GM19023 (cell line): ENCODE data around the gene CLDN4.
A peak's percentile ranks its signal among the peaks of the same experiment; 100 is the strongest.
"Not testable (repeated sequence)": the region's sequence is repeated elsewhere in the genome, so short reads cannot be mapped to it uniquely, and the experiment has no call there.

Experiments used
- ATAC-seq: cut with Tn5 transposase; IDR thresholded peaks from one replicate; pipeline ENCODE4 v1.9.1; 2021; ENCODE audit warnings: mild to moderate bottlenecking, moderate library complexity; ENCODE audit not compliant: unreplicated experiment

The CLDN4 gene

DNA sequence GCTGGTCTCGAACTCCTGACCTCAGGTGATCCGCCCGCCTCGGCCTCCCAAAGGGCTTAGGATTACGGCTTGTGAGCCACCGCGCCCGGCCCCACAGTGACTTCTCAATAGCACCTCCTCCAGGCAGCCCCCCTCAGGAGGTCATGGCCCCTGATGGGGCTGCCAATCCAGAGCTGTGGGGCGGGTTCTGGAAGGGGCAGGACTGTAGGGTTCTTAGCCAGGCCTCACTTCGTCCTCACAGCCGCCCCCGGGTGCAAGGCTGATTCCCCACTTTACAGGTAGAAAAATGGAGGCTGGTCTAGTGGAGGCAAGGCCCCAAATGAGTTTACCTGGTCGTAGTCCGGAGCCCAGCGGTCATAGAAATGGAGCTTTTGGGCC lies 10.9 kb downstream of the CLDN4 start:
- no peak for ATAC-seq

DNA sequence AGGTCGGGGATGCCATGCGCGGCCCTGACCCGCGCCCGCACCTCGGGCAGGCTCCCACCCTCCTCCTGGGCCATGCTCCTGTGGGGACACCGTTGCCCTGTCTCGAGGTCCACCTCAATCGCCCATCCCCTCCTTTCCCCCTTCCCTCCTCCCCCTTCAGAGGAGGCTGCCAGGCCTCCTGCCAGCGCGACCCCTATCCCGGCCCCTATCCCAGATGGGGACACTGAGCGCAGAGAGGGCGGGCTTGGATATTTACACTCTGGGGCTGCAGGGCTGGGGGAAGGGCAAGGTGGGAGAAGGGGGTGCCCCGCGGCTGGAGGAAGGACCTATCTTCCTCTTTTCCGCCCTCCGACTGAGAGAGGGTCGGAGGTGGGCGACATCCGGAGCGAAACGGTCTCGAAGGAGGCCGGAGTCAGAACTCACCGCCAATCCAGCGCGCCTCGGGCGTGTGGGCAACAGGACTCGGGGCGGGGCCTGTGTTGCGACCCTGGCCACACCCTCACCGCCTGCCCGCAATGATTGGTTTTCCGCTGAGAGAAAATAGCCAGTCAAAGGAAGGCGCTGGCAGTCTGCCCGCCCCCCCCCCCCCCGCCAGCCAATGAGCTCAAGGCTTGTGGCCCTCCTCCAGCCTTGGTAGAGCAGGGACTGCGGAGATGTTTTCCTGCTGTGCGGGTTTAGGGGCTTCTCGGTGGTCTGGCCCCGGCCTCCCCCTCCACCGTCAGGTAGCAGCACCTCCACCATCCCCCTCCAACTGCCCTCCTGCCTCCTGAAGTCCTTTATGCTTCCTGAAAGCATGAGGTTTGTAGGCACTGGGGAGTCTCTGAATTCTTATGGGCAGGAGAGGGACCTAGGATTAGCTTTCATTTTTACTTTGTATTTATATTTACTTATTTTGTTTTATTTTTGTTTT lies 11.5 kb downstream of the CLDN4 start, which contains the start of gene METTL27:
TSS of gene METTL27 (minus strand) at position 450 of the 910 bp plus-strand sequence. CDS start at position 74, 376 bp downstream.
- ATAC-seq, result peak; percentile 96

DNA sequence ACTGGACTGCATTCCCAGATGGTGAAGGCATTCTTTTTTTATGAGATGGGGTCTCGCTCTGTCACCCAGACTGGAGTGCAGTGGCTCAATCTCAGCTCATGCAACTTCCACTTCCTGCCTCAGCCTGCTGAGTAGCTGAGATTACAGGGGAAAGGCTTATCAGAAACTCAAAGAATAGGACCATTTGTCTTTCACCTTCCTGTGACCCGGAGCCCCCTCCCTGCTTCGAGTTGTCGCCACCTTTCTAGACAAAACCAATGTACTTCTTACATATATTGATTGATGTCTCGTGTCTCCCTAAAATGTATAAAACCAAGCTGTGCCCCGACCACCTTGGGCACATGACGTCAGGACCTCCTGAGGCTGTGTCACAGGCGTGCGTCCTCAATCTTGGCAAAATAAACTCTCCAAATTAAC lies 13.3 kb downstream of the CLDN4 start:
- ATAC-seq, result no peak

DNA sequence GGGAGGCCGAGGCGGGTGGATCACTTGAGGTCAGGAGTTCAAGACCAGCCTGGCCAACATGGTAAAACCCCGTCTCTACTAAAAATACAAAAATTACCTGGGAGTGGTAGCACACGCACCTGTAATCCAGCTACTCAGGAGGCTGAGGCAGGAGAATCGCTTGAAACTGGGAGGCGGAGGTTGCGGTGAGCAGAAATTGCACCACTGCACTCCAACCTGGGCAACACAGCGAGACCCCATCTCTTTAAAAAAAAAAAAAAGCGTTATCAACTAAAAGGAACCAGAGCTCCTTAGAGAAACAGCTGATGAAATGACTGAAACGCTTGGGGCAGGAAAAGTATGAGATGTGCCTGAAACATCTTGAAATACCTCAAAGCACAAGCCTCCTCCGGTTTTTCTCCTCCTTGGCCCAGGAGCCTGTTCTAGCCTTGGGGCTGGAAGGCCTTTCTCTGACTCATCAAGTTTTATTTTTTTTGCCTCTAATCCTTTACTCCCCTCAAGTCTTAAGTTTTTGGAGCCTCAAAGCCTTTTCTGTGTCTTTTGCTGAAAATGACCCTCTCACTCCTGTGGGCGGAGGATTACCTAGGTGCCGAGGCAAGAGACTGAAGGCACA lies 14.2 kb downstream of the CLDN4 start:
- ATAC-seq, result no peak

DNA sequence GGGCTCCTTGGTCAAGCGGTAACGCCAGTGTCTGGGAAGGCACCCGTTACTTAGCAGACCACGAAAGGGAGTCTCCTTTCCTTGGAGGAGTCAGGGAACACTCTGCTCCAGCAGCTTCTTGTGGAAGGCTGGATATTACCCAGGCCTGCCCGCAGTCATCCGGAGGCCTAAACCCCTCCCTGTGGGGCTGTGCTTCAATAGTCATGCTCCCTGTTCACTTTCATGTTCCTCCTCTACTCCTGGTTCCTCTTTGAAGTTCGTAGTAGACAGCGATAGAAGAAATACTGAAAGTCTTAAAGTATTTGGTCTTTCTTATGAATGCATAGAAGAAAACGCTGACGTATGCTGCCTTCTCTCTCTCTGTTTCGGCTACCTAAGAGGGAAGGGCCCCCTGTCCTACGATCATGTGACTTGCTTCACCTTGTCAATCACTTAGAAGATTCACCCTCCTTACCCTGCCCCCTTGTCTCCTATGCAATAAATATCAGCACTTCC lies 15.0 kb downstream of the CLDN4 start:
- not testable (repeated sequence) for ATAC-seq

DNA sequence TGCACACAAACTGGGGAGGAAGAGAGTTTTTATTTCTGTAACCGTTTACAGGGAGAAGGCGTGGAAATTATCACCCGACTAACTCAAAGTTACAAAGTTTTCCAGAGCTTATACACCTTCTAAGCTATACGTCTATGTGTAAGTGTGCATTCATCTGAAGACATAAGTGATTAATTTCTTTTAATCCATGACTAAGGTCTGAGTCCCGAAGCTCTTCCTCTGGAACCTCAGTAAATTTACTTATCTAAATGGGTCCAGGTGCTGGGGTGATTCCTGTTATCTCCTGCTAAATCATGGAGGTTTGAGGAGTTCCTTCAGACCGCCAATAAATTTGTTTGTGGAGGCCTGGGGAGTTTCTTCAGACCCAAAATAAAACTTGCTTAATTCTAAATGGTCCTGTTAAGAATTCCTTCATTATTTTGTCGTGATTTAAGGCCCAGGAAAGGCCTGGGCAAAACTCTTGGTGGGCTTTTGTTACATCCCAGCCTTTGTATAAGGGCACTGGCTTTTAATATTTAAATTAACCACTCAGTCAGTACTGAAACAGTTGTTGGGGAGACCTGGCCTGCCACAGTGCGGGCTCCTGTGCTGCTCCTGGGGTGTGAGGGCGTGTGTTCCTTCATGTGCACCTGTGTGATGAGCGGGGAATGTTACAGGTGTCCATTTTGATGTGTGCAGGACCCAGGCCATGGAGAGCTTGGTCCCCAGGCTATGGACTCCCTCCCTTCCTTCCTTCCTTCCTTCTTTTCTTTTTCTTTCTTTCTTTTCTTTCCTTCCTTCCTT lies 17.3 kb downstream of the CLDN4 start:
- no peak for ATAC-seq

DNA sequence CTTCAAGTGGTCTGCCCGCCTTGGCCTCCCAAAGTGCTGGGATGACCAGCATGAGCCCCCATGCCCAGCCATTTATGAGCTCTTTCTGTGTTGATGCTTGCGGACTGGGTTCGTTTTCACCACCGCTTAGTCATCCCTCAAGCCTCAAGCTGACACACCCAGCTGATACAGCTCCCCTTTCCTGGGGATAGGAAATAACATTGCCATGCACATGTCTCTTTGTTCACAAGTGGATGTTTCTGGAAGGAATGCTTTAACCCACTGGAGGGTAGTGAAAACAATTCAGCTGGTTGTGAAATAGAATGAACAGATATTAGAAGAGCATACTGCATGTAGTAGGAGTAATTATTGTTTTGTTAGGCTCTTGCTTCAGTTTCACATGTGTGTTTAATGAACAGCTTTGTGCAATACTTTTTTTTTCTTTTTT lies 20.0 kb downstream of the CLDN4 start:
- no peak for ATAC-seq

DNA sequence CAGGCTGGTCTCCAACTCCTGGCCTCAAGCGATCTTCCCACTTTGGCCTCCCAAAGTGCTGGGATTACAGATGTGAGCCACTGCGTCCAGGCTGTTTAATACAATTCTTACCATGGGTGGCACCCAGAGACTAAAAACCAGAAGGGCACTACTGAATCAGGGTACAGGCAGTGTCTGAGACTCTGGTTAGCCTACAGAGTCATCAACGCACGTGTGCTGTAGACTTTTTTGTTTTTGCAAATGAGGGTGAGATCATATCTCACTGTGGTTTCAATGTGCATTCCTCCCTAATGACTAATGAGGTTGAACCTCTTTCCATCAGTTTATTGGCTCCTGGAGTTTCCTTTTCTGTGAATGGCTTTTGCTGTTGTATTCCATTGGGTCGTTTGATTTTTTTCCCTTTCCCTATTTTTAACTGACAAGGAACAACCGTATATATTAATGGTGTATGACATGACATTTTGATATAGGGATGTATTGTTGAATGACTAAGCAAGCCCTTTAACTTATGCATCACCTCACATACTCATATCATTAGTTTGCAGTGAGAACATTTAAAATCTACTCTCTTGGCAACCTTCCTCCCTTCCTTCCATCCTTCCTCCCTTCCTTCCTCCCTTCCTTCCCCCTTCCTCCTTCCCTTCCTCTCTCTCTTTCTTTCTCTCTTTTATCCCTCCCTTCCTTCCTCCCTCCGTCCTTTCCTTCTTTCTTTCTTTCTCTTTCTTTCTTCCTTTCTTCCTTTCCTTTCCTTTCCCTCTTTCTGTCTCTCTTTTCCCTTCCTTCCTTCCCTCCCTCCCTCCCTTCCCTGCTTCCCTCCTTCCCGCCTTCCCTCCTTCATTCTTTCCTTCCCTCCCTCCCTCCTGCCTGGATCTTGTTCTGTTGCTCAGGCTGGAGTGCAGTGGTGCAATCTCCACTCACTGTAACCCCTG lies 20.9 kb downstream of the CLDN4 start:
- ATAC-seq, result peak; percentile 65

DNA sequence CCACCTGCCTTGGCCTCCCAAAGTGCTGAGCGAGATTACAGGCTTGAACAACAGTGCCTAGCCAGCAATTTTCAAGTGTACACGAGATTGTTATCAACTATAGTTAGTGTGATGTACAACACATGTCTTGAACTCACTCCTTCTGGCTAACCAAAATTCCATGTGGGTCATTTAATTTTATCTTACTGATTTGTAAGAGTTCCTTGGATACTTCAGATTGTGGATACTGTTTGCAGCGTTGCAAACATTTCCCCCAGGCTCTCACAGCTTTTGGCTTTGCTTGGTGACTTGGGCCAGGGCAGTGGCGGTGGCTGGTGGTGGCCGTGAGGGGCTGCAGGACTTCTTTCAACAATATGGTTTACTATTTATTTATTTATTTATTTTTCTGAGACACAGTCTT lies 21.7 kb downstream of the CLDN4 start:
- ATAC-seq, result no peak

DNA sequence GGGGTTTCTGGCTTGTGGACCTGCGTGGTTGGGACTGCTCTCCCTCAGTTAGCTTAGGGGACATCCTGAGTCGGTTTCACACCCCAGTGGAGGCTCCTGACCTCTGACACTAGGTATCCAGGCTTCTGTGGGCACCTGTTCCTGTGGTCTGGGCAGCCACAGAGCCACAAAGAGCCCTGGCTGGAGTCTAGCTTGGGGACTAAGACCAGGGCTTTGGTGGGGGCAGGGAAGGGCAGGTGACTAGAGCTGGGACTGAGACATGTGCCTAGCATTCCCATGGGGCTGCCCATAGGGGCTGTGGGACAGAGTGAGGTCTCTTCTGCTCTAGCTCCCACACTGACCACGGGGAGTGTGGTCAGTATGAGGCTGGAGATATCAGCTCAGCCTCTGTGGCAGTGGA lies 26.1 kb downstream of the CLDN4 start:
- ATAC-seq, result no peak

DNA sequence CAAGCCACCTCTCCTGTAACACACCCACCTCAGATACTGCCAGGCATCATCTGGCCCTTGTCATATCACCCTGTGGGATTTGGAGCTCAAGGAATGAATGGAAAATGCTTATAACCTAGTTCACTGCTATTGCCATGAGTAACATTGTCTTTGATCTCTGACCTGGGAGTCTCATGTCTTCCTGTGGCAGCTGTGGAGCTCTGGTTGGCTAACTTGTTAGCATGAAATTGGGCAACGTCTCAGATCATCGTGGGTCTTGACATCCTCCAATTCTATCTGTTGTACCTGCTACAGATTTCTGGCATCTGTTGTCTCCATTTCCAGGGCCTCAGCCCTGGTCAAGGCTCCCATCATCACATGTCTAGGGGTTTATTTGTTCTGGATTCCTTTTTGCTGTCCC lies 28.0 kb downstream of the CLDN4 start:
- no peak for ATAC-seq

DNA sequence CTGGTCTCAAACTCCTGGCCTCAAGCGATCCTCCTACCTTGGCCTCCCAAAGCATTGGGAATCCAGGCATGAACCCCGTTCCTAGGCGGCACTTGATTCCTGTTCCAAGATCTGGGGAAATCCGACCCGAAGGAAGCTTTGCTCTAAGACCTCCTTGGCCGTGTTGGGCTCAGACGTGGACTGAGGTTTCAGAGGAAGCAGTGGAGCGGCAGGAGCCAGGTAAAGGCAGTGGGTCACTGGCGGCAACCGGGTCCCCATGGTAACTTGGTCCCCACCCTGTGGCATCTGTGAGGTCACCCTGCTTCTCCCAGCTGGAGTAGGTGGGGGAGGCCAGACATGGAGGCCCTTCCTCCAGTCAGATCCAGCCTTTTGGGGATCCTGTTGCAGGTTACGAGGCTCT lies 30.1 kb downstream of the CLDN4 start, which contains the start of gene TMEM270:
TSS of gene TMEM270 (plus strand) at position 301 of the 400 bp plus-strand sequence. CDS start at position 337, 36 bp downstream.
- ATAC-seq, result no peak

DNA sequence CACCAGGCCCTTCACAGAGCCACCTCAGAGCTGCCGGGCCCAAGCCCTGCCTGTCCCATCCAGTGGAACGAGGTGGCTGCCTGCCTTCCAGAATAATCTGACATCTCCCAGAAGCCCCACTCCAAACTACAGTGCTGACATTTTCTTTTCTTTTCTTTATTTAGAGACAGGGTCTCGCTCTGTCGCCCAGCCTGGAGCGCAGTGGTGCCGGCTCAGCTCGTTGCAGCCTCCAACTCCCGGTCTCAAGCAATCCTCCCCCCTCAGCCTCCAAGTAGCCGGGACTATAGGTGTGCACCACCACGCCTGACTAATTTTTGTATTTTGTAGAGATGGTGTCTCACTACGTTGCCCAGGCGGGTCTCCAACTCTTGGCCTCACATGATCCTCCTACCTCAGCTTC lies 30.5 kb downstream of the CLDN4 start:
- ATAC-seq, result no peak

DNA sequence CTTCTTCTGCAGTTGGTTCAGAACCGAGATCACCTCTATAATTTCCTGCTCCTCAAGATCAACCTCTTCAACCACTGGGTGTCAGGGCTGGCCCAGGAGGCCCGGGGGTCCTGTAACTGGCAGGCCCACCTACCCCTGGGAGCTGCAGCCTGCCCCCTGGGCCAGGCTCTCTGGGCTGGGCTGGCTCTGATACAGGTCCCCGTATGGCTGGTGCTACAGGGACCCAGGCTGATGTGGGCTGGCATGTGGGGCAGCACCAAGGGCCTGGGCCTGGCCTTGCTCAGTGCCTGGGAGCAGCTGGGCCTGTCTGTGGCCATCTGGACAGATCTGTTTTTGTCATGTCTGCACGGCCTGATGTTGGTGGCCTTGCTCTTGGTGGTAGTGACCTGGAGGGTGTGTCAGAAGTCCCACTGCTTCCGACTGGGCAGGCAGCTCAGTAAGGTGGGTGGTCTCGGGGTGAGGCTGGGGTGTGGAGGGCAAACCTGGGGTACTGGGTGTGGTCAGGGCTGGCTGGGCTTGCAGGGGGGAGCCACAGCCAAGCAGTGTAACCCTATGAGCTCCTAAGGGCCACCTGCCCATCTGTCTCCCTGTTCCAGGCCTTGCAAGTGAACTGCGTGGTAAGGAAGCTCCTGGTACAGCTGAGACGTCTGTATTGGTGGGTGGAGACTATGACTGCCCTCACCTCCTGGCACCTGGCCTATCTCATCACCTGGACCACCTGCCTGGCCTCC lies 34.4 kb downstream of the CLDN4 start:
- no peak for ATAC-seq

DNA sequence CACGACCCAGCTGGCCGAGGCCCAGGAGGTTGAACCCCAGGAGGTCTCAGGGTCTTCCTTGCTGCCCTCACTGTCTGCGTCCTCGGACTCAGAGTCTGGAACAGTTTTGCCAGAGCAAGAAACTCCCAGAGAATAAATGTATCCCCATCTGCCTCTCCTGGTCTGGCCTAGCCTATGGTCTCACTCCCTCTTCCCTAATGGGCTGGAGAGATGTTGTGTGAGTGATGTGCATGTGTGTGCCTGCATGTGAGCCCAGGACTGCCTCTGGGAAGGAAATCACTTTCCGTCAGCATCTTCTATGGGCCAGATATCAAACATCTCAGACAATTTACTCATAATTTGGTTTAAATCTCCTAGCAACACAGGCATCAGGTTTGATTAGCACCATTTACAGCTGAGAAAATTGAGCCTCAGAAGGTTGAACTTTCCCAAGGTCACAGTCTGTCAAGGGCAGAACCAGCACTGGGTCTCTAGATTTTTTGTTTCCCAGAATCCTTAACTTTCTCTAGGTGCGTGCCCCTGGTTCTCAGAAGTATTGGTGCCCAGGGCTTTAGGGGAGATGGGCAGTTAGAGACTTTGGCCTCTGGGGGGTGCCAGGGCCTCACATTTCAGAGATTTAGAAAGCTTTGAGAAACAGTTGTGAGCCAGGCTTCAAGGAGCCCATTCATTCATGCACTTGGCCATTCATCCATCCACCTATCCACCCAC lies 35.1 kb downstream of the CLDN4 start:
- ATAC-seq, result no peak

DNA sequence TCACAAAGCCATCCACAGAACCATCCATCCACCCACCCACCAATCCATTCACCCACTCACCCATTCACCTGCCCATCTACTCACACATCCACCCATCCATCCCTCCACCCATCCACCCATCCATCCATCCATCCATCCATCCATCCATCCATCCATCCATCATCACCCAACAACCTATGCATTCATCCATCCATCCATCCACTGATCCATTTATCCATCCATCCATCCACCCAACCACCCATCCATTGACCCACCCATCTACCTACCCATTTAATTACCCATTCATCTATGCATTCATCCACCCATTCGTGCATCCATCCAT lies 35.6 kb downstream of the CLDN4 start:
- ATAC-seq, result no peak

DNA sequence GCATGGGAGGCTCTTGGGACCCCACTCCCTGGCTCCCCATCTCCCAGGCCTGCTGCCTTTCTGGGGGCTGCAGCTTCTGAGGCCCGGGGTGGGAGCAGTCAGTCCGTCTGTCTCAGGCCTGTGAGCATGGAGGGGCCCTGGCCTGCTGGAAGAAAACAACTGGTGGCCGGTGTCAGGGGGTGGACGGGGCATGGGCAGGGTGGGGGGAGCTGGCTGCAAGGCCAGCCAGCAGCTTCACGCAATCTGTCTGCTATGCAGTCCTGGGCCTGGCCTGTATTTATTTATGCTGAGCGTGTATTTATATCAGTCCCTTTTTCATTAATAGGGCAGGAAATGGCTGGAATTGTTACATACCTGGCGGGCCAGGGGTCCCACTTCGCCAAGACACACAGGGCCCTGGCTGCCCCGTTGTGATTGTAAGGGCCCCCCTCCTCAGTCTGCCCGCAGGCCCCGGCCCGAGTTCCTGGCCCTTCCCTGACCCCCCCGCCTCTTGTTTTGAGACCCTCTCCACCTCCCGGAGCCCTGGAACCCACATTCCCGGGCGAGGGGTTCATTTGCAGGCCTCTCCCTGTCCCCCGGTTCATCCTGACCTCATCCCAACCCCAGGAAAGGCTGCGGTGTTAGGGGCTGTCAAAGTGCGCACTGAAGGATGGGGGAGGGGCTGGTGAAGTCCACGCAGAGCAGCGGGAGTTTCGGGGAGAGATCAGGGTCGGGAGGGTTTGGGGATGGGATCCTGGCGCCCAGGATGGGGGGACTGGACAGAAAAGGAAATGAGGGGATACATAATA lies 38.4 kb downstream of the CLDN4 start:
- no peak for ATAC-seq

DNA sequence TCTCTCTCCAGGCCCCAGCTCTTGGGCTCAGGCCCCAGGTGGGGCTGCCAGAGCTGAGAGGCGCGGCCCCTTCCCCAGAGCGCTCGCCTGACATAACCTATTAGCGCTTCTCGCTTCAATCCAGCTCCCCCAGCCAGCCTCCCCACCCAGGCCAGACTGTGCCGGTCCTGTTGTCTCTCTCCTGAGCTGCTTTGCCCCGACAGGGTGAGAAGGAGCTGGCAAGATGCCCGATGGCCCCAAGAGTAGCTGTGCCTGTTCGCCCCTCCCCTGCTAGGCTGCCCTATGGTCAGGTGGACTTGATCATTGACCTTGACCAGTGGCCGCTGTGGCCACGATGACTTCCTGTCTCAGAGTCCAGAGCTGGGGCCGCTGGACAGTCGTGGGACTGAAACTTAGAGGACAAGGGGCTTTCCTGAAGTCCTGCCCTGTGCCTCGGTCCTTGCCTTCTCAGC lies 39.3 kb downstream of the CLDN4 start:
- no peak for ATAC-seq
